HG02642 (cell line): ENCODE results near the gene WNT7A.

Experiments
- ATAC-seq: cut with Tn5 transposase; IDR thresholded peaks from one replicate; pipeline ENCODE4 v1.9.1; 2021; ENCODE audit warnings: mild to moderate bottlenecking; ENCODE audit not compliant: unreplicated experiment, poor library complexity

WNT7A gene

GRCh38 chr3:13801361-13802204, 78.3 kb downstream of the WNT7A start:
- ATAC-seq = no peak

GRCh38 chr3:13800064-13800463, 79.8 kb downstream of the WNT7A start:
- no peak for ATAC-seq

GRCh38 chr3:13798401-13798800, 81.5 kb downstream of the WNT7A start:
- ATAC-seq = no peak

DNA sequence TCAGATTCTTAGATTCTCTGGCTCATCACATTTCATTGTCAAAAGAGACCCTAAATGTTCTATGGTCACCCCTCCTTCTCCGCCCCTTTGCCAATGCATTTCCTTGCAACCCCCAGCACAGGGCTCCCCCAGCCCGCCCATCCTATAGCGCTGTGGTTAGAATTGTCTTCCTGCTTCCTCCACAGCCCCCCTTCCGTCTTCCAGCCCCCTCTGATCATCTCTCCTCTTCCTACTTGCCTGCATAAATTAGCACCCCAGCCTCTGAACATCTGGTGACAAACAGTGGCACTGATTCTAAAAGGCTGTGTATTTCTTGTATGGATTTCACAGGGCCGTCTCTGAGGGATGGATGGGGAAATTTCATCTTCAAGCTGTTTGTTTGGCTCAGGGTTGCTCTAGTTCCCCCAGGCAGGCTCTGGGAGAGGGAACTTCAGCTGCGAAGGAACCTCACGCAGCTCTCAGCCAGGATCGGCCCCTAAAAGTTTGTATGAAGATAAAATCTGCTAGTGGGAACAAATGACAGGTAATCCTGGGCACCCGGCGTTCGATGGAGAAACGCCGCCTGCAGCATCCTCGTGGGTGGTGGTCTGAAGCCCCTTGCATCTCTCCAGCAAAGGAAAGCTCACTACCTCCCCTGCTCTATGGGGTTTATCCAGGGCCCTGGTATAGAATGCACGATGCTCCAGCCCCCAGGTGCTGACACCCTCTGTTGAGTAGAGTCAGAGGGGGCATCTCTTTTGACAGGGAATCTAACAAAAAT, 83.0 kb downstream of the WNT7A start:
- ATAC-seq = no peak

DNA sequence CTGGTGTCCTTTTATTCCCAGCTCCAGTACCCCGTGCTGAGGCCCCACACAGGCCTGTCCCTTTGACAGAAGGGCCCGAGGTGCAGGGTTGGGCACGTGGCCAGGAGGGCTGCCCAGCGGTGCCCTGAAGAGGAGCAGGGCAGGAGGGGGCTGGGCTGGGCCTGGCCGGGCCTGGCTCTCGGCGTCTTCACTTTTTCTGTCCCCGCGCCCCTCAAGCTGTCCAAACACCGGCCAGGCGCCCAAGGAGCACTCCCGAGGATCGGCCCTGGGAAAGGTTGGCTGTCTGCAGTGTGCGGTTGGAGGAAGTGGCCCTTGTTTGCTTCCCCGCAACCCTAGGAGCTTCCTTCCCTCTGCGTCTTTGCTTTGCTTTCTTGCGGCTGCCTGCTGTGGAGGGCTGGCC, 84.1 kb downstream of the WNT7A start:
- no peak for ATAC-seq

DNA sequence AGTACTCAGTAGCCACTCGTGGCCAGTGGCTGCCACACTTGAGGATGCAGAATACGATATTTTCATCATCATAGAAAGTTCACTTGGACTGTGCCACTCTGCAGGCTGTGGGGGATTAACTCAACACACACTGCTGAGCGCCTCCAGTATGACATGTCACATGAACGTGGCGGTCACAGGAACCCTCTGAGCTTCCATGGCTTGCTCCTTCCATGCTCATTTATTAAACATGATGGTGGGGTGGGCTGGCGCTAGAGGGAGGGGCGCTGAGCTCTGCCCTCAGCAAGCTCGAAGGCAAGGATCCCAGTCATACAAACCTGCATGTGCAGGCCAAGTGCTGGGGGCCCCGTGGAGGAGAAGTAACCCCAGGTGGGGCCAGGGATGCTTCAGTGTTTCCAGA, 85.5 kb downstream of the WNT7A start:
- ATAC-seq = no peak

DNA sequence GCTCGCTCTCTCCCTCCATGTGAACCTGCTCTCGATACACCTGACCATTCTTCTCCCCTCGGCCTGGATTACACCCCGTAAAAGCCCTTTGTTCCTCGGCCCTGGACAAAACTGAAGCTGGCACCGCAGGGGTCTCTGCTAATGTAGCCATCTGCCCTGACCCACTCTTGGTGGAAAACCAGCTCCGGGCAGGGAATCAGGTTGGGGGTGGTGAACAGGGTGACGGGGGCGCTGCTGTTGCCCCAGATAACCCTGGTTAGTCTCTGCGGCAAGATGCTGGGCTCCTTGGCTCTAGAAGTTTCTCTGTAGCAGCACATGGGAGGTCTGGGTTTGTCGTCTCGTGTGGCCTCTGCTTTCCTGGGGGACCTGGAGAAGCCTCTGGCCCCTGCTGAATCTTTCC, 86.4 kb downstream of the WNT7A start:
- no peak for ATAC-seq

GRCh38 chr3:13792512-13793371, 87.1 kb downstream of the WNT7A start:
- ATAC-seq = no peak

DNA sequence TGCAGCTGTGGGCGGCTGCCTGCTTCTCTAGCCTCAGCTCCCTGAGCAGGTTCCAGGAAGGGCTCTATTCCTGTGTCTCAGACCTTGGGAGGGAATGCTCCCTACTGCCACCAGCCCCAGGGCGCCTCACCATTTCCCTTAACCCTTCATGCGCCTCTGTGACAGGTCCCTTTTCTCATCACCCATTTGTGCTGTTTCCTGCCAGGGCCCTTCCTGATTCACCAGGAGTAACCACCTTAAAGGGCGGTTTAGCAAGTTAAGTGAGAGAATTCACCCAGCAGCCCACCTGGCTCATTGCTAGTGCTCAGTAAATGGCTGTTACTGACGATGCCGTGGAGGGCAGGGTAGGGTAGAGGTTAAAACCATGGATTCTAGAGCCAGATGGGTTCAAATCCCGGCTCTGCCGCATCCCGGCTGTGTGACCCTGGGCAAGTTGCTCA, 87.8 kb downstream of the WNT7A start:
- ATAC-seq = no peak

DNA sequence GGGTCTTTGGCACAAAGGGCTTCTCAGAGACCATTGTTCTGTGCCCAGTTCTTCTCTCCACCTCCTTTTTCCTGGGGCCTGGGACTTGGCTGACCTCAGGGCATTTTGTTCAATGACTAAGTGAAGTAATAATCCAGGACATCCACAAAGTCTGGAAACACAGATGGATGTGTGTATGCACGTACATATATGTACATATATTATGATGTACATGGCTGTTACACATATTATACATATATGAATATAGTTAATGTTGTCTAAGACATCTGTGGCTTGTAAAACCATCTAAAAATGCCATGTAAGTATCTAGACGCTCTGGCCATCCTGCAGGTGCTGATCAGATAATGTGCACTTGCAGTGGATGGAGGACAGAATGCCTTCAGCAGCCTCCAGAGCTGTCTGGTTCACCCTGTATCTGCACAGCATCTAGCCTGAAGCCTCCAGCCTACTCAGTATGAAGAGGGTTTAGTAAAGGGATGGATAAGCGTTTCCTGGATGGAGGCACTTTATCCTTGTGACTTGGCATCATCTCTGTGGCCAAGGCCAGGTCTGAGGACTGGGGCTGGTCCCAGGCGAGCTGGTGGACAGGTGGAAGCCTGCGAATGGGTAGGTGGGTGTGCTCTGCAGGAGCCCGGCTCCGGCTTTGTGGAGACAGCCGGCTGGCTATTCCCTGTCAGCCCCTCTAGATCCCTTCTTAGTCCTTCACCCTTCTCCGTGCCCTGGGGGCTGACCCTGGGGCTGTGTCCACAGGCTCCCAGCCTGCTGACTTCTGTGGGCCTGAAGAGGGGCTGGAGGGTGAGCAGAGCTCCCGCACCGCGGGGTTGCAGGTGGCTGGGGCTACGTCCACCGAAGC, 88.4 kb downstream of the WNT7A start:
- ATAC-seq = no peak

DNA sequence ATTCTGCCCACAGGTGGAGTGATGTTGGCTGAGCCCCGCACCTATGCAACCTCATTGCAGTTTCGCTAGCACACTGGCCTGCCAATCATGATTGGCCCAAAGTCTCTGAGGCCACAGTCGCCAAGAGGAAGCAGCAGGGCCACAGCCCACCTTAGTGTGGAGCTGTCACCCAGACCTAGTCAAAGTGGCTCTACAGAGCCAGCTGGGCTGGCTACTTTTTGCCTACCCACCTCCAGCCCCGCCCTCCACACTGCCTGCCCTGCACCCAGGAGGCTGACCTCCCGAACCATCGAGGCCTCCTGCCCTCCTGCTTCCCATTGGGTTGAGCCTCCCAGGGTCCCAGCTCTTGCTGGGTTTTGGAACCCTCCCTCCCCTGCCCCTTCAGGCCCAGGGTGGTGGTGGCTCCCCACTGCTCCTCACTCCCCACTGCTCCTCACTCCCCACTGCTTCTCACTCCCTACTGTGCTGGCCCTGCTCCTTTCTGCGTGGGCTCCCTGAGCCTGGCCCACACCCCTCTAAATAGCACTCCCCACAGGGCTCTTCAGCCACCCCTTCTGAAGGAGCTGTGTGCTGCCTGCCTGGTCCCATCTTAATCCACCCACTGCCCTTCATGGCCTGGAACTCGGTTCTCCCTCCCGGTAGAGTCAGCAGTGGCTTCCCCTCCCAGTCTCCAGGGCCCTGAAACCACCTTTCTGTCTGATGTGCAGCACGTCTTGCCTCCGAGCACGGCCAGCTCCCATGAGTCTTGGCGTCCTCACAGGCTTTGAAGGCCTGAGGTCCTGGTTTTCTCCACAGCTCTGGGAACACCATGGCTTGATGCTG, 89.3 kb downstream of the WNT7A start:
- no peak for ATAC-seq

- no peak for ATAC-seq
Observed at GRCh38 chr3:13788522-13789424, 91.1 kb downstream of the WNT7A start.

DNA sequence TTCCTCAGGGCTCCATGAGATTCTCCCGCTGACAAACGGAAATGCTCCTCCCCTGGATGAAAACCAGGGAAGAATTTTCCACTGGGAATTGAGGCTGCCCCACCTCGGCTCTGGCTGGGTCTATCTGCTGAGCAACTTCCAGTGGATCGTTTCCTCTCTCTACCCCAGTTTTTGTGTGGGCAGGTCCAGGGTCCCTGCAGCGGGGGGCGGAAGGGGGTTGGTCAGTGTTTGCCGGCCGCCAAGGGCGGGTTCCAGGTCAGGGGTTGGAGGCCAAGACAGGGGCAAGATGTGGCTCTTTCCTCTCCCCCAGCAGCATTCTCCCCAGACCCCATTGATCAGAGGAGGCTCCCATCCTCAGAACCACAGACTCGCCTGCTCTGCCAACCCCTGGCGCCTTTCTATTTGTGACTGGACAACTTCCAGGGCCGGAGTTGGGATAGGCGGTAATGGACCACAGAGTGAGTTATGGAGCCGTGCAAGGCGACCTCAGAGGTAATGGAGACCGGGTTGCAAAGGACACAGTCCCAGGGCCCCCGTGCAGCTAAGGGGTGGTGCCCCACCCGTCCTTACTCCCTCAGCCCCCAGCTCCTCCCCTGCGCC, 92.2 kb downstream of the WNT7A start:
- ATAC-seq = no peak

- ATAC-seq = no peak
Observed at GRCh38 chr3:13786811-13787210, 93.1 kb downstream of the WNT7A start.

DNA sequence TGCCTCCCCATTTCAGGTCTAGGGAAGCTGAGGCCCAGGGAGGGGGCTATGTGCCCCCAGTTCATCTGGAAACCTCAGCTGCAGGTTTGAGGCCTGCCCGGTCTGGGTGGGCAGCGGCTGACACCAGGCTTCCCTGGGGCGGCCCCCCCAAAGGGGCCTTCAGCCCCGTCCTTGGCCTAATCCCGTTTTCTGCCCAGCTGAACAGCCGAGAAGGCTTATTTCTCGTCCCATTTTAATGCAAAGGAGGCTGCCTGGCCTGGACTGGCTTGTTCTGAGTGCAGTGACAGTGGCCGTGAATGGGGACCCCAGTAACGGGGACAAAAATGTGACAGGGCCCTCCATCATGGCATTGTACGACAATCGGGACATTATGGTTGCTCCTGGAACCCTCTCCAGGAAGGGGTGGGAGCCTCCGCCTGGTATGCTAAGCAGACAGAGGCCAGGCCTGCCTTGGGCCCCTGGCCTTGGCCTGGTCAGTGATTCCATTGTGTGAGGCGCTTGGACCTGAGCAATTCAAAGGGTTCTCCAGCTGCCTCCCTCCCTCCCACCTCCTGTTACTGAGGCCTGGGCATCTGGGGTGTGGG, 93.9 kb downstream of the WNT7A start:
- ATAC-seq = no peak

GRCh38 chr3:13785351-13785750, 94.5 kb downstream of the WNT7A start:
- ATAC-seq = no peak

GRCh38 chr3:13783476-13783875, 96.4 kb downstream of the WNT7A start:
- no peak for ATAC-seq
